Stimulated activated CD4-positive, alpha-beta T cell treated with anti-CD3 and anti-CD28 coated beads, Interleukin-12 subunit alpha, Interleukin-12 subunit beta, amount 100 ng/mL, for 4 hours (primary cell): Measurements from ENCODE around the gene UBE2V1.
"Not testable (repeated sequence)": the region's sequence is repeated elsewhere in the genome, so short reads cannot be mapped to it uniquely, and the experiment has no call there.

Source experiments
- DNase-seq: peaks from one replicate; pipeline ENCODE4 v3.0.0-alpha.2; 2020

UBE2V1 gene

DNA sequence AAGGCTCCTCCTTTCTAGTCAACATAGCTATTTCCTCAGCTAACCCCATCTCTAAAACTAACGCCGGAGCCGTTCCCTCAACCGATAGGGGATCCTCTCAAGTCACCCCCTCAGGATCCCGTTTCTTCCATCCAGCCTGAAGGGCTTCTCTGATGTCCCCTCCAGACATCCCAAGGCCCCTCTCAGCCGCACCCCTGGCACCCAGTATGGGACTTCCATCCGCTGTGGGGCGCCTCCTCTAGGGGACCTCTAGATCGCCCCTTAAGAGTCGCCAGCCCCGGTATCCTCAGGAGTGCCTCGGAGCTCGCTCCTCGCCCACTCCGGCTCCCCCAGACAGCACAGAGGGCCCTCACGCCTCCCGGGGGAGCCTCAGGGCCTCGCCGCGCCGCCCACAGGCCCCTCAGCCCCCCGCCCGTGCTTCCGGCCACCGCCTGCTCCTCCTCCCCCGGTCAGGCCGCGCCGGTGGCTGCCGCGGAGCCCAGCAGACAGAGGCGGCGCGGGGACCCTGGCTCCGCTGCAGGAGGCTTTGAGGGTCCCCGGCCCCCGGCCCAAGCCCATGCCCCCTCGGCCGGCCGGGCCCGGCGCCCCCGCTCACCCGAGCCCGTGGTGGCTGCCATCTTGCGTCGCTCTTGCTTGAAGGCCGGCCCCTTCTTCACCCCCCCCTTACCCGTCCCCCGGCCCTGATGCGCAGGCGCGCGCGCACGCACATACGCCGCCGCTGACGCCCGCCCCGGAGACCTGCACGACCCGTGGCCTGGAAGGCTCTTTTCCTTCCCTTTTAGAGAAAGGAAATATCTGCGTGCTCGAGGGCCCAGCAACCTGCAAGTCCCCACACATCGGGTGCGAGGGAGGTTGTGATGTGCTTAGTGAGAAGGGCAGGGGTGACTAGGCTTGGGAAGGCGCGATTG, at the start of gene UBE2V1:
Gene UBE2V1 (minus strand): TSS at position 639 of the 908 bp plus-strand sequence. CDS start 22 bp downstream, at position 617.
- peak; percentile 85 for DNase-seq

DNA sequence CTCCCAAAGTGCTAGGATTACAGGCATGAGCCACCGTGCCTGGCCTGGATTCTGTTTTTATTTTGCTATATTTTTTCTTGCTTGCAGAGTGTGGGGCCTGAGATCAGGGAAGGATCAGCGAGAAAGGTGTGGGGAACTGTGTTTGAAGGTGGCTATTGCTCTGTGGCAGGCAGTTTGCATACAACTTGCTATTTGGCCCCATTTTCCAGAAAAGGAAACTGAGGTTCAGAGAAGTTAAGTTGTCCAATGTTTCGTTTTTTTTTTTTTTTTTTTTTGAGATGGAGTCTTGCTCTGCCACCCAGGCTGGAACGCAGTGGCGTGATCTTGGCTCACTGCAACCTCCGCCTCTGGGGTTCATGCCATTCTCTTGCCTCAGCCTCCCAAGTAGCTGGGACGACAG, 48.5 kb upstream of the UBE2V1 start:
- DNase-seq: not testable (repeated sequence)

DNA sequence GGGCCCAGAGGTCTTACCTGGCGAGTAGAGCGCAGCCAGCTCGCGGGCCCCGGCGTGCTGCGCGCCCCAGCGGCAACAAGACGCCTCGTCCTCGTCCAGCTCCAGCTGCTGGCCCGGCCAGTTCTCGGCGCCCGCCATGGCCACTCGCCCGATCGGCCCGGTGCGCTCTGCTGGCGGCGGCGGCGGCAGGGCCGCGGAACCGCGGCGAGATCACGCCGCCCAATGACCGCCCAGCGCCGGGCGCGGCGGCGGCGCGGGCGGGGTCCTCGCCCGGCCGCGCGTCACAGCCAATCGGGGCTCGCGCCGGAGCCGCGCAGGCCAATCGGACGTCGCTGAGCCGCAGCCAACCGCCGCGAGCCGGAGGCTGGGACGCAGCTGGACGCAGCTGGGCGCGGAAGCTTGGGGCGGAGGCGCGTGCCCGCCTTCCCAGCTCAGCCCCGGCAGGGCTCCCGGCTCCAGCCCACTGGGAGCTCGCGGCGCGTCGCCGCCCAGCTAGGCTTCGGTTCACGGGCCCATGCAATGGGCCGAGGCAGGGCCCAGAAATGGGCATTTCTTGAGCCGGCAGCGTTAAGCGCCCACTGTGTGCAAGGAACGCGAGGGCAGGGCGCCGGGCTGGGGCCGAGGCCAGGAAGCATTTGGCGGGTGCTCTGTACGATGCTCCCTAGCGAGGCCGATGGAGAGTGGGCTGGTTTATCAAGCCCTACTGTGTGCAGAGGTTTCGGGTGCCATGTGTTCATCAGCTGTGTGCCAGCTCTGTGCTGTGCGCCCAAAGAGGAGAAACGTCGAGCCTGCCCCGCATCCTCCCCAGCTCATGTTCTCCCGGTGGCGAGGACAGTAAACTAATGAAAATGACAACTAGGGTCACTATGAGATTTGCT, 40.8 kb upstream of the UBE2V1 start, which contains the start of gene PEDS1:
Gene PEDS1 (minus strand): TSS at position 224 of the 878 bp plus-strand sequence. CDS start 86 bp downstream, at position 138.
- DNase-seq: peak; percentile 81

DNA sequence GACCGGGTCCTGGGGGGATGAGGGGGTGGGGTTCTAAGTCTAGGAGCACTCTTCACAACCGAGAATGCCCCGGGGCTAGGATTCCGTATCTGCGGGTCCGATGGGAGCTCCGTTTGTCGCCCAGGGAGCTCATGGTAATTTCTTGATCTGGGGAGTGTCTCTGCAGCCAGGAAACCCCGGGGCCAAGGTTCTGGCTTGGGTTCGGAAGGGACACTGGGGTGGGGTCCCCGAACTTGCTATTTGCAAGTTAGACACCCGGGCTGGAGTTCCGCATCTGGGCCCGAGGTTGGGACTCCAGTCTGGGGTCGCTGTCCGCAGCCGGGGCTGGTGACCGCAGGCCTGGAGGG, 40.2 kb upstream of the UBE2V1 start:
- DNase-seq: no peak

DNA sequence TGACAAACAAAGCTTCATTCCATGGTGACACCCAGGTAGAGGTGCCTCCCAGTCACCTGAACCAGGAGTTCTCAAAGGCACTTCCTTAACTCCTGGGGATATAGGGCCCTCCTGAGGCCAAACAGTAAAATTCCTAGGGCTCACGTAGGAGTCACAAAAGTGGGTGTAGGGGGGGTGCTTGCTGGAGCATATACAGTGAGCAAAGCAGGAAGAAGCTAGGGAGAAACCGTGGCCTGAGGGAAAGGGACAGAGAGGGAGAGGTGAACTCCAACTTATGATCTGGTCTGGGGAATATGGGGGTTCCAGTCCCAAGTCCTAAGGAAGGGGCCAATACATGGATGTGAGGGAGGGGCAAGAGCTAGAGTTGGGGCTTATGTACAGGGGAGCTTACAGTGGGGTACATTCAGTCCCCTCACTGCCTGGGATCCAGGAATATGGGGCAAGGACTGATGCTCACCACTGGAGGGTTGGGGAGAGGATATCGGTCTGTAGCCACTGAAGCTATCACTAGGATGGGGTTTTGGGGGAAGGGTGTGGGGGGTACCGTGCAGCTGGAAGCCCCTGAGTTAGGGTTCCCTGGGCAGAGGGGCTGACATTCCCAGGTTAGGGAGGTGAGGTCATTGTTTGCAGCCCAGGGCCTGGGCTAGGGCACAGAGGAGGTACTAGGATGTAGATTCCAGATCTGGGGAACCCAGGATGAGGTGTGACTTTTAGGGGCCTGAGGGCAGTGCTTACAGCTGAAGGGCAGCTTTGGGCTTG, 39.6 kb upstream of the UBE2V1 start:
- no peak for DNase-seq

DNA sequence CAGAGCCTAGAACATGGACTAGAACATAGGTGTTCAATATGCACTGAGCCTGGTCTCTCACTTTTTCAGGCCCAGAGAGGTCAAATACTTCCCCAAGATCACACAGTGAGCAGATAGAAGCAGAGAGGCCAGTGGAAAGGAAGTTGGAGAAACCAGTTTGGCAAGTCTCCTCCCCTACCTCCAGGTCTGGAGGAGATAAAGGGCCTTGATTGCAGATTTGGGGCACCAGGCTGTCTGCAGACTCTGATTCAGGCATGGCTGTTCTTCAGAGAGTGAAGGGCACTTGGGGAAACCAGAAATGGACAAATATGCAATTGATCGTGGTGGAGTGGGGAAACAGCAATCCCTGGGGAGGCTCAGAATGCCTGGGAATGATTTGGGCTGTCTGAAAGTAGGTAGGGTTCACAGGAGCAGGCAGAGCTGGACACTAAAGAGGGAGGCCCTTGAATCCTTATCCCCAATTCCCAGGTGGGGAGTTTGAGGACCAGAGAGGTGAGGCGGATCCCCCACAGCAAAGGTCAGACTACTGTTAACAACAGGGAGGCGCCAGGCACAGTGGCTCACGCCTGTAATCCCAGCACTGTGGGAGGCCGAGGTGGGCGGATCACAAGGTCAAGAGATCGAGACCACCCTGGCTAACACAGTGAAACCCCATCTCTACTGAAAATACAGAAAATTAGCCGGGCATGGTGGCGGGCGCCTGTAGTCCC, 38.2 kb upstream of the UBE2V1 start:
- no peak for DNase-seq

DNA sequence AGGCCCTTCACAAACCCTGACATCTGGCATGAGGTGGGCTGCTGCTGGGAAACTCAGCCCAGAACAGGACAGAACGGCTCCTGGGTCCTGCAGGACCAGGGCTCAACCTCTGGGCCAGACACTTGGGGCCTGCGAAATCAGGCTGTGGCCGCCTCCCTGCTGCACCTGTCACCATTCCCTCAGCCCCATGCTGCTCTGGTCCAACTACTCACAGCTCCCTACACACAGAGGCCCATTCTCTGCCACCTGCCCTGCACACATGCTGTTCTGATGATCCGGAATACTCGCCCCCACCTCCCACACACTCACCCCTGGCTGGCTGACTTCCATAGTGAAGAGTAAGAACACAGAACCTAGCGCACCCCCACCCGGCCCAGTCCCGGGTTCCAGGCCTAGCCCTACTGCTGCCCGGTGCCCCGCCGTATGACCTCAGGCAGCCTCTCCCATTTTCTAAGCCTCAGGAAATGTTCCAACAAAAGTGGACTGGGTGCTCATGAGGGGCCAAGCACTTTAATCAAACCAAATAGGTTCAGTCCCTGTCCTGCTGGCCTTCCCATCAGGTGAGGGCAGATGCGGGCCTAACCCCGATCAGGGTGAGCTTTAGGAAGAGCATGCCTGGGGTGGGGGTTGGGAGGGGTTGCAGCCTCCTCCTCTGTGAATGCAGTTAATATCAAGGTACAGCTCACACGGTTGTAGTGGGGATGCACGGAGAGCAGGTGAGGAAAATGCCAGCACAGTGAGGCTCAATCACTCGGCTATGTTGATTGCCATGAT, 36.7 kb upstream of the UBE2V1 start:
- no peak for DNase-seq

DNA sequence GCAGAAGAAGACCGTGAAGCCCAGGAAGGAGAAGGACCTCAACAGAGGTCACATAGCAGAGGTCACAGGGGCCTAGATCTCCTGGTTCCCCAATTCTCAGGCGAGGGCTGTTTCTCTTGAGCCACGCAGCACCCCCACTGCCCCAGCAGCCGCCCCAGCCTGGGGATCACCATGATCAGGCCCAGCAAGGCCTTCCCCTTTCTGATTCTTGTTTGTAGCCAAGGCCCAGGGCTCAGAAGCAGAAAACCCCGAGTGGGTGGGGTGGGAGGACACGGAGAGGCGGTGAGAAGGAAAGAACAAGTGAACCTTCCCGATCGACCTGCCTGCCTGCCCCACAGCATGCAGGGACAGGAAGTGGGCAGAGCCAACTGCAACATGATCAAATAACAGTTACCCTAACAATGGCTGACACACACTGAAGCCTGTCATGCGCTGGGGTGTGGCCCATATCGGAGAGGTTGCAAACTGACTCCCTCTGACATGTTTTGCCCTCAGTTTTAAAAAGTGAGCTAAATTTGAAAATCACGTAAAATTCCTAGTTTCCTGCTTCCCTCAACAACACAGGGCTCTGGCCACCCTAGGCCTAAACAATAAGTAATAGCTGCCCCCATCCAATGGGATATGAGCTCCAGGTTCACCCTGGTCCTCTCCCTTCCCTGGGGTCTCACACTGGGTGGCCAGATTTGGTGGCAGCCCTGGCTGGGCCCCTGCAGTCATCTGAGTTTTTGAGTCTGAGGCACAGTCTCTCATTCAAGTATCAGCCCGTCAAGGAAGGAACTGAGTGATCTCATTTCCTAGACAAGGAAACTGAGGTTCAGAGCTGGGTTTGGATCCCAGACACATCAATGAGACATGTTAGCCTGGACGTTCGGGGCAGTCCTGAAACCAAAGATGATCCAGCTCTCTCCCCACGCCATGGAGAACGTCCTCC, 34.0 kb upstream of the UBE2V1 start:
- peak; percentile 66 for DNase-seq

DNA sequence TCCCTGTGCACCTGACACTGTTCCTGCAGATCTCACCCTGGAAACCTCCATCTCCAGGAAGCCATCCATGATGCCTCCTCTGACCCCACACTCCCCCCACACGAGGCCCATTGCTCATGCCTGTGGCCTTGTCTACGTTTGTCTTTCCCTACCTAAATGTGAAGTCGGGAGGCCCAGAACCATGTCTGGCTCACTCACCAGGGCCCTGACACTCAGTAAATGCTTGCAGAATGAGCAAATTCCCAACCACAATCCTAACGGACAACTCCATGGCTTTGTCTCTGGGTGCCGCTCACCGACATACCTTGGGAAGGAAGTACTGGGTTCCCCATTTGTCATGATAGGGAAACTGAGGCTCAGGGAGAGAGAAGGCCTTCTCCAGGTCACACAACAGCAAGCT, 33.3 kb upstream of the UBE2V1 start:
- DNase-seq: no peak

DNA sequence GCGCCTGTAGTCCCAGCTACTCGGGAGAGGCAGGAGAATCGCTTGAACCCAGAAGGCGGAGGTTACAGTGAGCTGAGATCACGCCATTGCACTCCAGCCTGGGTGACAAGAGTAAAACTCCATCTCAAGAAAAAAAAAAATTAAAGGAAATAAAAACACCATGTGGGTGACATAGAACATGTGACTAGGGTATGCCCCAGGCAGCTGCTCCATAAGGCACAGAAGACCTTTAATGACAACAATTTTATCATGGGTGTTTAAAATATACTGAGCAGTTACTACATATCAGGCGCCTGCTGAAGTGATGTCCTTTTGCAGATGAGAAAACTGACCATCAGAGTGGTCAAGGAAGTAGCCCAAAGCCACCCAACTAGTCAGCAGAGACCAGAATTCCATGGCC, 32.6 kb upstream of the UBE2V1 start:
- no peak for DNase-seq

DNA sequence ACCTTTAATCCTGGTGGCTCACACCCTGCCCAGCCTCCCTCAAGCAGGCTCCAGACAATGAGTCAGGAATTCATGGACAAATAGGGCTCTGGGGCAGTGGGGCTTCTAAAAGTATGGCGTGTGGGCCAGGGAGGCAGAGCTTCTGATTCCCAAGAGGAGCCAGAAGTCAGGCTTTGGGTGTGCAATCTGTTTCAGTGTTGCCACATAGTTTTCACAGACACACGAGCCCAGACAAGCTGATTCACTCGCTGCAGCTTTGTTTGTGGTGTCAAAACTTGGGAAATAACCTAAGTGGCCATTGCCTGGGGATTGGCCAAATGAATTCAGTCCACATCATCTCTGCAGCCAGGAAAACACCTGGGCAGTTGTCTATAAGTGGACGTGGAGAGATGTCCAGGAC, 31.4 kb upstream of the UBE2V1 start:
- DNase-seq: no peak

DNA sequence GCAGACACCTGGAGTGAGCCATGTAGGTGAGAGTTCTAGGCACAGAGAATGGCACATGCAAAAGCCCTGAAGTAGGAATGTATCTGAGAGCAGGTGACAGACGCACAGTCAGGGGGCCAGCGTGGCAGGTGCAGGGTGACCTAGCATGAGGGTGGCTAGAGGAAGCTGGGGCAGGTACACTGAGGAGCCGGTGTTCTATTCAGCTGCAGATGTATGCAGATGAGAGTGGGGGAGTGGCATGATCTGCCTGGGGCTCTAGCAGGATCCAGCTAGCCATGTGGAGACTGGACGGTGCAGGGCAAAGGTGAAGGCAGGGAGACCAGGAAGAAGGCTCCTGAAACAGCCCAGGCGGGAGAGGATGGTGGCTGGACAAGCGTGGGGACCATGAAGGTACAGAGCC, 29.9 kb upstream of the UBE2V1 start:
- no peak for DNase-seq

DNA sequence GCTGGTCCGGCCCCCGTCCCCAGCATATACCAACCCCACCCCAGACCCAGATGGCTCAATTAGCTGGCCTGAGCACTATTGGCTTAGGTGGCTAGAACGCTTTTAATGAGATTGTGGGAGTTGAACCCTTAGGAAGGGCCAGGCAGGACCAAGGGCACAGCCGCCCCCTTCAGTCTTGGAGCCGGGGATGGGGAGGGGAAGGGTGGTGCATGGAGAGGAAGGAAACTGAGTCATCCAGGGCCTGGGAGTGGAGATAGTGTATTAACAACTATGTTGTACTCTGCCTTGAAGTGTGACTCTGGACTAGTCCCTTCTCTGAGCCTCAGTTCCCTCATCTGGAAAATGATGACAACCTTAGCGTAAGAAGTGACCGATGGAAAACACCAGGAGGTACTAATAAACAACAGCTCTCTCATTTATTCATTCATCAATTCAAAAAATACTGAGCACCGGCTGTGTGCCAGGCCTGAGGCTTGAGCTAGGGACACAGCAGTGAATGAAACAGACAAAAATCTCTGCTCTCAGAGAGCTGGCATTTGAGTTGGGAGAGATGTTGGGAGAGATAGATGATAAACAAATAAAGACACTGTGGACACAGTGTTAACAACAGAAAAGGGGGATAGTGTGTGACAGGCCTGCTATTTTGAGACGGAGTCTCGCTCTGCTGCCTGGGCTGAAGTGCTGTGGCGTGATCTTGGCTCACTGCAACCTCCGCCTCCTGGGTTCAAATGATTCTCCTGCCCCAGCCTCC, 29.0 kb upstream of the UBE2V1 start:
- DNase-seq: no peak

DNA sequence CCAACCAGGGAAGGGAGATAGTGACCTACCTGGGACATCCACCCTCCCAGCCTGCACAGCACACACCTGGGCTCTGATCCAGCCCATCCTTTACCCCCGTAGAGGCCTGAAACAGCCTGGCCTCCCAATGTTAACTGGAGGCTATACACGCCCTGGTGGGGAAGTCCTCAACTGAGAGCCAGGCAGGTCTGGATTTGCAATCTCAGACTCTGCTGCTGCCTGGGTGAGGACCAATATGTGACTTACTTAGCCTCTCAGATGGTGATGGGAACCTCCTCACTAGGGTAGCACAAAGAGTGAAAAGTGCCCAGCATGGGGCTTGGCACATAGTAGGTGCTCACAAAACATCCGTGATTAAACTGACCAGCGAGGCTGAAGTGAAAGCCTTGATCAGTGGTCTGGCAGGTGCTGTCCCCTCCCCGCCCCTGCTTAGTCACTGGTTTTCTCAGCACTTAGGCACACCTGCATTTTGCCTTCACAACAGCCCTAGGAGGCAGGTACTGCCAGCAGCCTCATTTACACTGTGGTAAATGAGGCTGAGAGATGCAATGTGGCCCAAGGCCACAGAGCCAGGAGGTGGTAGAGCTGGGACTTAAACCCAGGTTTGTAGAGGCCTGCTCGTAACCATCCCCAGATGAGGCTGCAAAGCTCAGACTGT, 28.2 kb upstream of the UBE2V1 start:
- DNase-seq: no peak

DNA sequence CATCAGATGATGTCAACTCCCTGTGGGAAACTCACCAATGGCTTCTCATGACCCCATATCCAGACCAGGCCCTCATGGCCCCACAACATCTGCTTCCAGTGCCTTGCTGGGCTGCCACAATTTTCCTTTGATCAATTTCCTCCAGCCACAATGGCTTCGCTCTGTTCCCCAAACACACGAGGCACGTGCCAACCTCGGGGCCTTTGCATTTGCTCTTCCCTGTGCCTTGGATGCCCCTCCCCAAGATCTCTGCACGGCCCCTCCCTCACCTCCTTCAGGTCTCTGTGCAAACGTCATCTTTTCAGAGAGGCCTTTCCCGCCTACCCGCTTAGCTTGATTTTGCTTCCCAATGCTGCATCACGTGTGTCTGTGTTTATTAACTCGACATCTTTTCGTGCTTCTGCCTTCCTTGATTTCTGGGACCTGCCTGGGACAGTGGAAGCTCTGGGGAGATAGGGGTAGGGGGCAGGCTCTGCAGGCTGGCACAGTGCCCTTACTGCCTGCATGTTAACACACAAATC, 27.4 kb upstream of the UBE2V1 start:
- DNase-seq: no peak

DNA sequence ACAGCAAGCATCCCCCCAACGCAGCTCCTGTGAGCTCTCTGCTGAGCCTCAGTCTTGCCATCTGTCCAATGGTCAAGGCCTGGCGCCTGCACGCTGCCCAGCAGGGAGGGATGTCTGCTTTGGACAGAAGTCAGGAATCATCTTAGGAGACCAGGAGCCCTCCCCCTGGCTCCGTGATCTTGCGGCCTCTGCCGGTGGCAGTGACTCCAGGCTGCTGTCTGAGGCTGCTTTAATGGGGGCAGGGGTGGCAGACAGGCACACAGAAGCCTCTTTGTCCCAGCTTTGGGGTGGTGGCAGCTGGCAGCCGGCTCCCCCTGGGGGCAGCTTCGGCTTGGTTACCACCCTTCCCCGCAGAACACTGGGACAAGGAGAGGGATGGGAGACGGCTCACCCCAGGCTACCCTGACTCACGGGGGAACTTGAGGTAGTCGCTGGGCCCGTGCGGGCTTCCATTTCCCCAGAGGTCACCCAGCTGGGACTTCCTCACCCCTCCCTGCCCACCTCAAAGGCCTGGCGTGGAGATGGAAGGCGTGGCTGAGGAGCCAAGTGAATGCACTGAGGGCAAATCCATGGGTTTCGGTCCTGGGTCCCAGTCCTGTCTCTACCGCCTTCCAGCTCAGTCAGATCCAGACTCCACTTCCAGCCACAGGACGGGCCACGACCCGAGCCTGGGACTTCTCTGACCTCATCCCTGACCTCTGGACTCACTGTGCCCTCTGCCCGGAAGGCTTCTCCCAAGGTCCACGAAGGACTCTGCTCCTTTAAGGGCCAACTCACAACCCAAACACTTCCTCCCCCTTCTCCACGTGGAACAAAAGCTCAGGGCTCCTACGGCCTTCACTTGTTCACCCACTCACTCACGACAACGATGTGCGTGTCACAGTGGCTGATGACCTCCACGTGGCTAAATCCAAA, 25.8 kb upstream of the UBE2V1 start:
- DNase-seq: no peak

DNA sequence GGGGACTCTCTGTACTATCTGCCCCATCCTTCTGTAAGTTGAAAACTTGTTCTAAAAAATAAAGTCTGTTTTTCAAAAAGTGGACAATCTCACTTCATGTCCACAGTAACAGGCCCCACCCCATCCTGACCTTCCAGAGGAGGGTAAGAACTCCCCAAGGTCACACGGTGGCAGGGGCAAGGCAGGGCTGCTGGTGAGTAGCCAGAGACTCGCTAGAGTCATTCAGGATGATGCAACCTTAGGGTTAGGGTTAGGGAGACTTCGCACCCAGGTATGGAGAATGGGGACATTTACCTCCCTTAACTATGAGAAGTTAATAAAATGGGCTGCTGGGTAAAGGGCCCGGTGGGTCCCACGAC, 25.1 kb upstream of the UBE2V1 start:
- no peak for DNase-seq

DNA sequence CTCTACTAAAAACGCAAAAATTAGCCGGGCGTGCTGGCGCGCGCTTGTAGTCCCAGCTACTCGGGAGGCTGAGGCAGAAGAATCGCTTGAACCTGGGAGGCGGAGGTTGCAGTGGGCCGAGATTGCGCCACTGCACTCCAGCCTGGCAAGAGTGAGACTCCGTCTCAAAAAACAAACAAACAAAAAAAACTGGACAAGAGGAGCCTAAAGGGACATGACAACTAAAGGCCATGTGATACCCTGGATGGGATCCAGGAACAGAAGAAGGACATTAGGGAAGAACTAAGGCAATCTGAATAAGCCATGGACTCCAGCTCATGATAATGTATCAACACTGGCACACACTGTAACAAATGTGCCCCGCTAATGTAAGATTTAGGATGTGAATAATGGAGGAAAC, 24.8 kb upstream of the UBE2V1 start:
- not testable (repeated sequence) for DNase-seq
